Panc1 (cell line): ENCODE measurements around the gene MAP2.

Experiments used
- CTCF ChIP-seq: fragments of 450-650 bp; IDR thresholded peaks from 2 replicates; pipeline ENCODE4 v1.5.1; 2017; ENCODE audit warnings: mild to moderate bottlenecking
- POLR2AphosphoS5 ChIP-seq: IDR thresholded peaks from 2 replicates; pipeline ENCODE4 v1.6.1; 2012; ENCODE audit warnings: mild to moderate bottlenecking, low read depth, low read length, moderate library complexity

GRCh38 chr2:209391776-209392401 is 32.0 kb upstream of the MAP2 start:
- no peak for TF ChIP-seq CTCF
- no peak for TF ChIP-seq POLR2AphosphoS5
